Activated CD4-positive, alpha-beta T cell treated with anti-CD3 and anti-CD28 coated beads, Interleukin-2, amount 50 U/mL, for 24 hours (primary cell): ENCODE measurements around the gene CHCHD1.
"Not testable (repeated sequence)": the region's sequence is repeated elsewhere in the genome, so short reads cannot be mapped to it uniquely, and the experiment has no call there.

Experiments used
- DNase-seq, 2 donors: peaks; one replicate each; pipeline ENCODE4 v3.0.0-alpha.2; 2020; ENCODE audit warnings: low read depth in 1 of 2, low spot score in 1 of 2

CHCHD1 gene

DNA sequence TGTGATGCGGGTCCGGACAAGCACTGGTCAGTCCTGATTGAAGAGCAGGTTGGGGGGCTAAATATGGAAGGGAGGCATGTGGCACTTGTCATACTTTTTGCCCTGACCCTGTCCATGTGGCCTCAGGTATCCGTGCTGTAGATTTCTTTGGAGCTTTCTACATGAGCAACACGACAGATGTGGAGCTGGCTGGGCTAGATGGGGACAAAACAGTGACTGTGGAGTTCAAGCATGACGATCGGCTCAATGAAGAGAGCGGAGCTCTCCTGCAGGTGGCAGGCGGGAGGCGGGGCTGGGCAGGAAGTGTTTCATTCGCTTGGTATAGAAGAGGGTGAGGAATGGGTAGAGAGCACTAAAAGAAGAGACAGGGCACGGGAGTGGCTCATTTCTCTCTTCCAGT is 13.0 kb upstream of the CHCHD1 start:
- DNase-seq: peak; percentile 25

DNA sequence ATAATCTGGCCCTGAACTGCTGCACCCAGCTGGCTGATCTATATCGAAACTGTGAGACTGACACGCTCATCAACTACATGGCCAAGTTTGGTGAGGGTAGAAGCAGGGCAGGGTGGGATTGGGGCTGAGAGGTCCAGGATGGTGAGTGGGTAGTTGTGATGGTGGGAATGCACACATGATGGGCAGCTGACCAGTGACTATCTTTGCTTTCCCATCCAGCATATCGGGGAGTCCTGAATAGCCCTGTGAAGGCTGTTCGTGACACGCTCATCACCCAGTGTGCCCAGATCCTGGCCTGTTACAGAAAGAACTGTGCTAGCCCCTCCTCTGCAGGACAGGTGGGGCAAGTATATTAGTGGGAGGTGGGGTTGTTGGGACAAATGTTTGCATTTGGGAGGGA is 12.5 kb upstream of the CHCHD1 start:
- DNase-seq: no peak

DNA sequence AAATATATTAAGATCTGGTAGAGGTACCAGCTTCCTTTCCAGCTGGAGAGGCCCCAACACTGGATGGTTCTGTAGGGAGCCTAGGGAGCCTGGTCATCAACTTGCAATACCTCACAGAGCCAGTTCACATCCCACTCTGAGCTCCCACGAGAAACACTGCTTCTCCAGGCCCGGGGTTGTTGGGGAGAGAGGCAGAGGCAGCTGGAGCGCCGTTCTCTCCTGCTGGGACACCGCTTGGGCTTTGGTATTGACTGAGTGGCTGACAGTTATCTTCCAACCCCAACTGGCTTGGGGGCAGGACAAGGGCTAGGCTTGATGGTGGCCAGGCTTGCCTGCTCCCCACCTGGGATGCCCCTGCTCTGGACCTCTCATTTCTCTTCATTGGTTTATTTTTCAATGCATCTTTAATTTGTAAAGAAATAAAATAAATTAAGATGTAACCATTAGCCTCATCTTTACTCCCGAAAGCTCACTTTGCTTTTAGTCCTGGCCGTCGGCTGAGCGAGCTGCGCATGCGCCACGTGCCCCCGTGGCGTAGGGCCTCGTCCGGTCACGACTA is 10.0 kb upstream of the CHCHD1 start:
- DNase-seq: peak; percentile 52 to 55

DNA sequence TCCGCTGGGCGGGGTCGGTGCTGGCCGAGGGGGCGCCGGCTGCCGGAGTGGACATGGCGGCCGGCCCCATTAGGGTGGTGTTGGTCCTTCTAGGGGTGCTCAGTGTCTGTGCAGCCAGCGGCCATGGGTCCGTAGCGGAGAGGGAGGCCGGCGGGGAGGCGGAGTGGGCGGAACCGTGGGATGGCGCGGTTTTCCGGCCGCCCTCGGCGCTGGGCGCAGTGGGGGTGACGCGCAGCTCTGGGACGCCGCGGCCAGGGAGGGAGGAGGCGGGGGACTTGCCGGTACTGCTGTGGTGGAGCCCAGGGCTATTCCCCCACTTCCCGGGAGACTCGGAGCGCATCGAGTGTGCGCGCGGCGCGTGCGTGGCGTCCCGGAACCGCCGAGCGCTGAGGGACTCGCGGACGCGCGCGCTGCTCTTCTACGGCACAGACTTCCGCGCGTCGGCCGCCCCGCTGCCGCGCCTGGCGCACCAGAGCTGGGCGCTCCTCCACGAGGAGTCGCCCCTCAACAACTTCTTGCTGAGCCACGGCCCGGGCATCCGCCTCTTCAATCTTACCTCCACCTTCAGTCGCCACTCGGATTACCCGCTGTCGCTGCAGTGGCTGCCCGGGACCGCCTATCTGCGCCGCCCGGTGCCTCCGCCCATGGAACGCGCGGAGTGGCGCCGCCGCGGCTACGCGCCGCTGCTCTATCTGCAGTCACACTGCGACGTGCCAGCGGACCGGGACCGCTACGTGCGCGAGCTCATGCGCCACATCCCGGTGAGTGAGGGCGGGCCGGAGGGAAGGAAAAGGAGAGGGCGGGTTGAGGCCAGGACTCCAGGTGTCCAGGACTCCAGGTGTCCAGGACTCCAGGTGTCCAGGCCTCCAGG is 9.3 kb upstream of the CHCHD1 start:
- peak; percentile 56 to 62 for DNase-seq

DNA sequence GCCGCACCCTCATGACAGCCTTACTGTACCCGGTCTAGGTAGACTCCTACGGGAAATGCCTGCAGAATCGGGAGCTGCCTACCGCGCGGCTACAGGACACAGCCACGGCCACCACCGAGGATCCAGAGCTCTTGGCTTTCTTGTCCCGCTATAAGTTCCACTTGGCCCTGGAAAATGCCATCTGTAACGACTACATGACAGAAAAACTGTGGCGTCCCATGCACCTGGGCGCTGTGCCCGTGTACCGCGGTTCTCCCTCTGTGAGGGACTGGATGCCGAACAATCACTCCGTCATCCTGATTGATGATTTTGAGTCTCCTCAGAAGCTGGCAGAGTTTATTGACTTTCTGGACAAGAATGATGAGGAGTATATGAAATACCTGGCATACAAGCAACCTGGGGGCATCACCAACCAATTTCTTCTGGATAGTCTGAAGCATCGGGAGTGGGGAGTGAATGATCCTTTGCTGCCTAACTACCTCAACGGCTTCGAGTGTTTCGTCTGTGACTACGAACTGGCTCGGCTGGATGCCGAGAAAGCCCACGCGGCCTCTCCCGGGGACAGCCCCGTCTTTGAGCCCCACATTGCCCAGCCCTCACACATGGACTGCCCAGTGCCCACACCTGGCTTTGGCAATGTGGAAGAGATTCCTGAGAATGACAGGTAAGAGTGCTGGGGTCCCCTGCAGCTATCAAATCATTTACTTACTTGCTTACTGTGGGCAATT is 8.5 kb upstream of the CHCHD1 start:
- peak in 1 of 2 donors; percentile 23 for DNase-seq

DNA sequence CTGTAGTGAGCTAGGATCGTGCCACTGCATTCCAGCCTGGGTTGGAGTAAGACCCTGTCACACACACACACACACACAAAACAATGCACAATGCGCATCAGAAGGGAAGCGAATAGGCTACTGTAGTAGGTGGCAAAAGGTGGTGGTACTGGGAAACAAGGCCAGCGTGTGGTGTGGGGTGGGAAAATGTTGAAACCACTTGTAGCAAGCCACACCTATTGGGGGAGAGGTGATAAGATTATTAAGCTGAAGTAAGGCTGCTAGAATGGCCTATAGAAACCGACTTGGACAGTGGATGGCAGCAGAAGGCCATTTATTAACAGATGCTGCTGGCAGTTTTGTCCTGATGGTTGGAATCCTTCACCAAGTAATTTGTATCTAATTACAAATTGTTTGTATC is 7.2 kb upstream of the CHCHD1 start:
- DNase-seq: no peak

DNA sequence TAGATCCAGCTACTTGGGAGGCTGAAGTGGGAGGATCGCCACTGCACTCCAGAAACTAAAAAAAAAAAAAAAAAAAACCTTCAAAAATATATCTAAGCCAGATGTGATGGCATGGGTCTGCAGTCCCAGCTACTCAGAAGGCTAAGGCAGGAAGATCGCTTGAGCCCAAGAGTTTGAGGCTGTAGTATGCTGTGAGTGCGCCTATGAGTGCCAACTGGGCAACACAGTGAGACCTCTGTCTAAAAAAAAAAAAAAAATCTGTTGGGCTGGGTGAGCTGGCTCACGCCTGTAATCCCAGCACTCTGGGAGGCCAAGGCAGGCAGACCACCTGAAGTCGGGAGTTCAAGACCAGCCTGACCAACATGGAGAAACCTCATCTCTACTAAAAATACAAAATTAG is 2.8 kb upstream of the CHCHD1 start:
- DNase-seq: no peak

DNA sequence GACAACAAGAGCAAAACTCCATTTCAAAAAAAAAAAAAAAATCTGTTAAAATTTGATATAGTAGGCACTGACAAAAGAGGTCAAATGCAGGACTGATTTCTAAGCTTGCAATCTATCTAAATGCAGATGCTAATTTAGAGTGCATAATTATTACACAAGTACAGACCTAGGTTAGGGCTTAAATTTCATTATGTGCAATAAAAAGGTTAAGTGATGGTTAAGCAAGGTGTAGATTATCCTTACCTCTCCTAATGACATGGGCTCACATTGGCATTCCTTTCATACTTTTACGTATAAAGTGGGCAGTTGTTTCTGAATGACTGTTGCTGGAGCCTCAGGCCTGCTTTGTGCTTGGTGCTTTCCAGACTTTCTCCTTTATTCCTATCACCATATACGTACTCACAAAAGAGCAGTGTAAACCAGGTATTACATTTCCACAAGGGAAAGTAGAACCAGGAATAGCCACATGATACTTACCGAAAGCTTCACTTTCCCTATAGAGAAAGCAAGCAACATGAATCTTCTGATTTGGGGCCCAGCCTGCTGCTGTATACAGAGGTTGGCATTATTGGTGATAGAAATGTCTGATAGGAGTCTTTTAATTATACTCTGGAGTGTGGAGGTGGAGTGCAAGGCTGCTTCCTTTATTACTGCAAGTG is 2.2 kb upstream of the CHCHD1 start:
- DNase-seq: no peak

DNA sequence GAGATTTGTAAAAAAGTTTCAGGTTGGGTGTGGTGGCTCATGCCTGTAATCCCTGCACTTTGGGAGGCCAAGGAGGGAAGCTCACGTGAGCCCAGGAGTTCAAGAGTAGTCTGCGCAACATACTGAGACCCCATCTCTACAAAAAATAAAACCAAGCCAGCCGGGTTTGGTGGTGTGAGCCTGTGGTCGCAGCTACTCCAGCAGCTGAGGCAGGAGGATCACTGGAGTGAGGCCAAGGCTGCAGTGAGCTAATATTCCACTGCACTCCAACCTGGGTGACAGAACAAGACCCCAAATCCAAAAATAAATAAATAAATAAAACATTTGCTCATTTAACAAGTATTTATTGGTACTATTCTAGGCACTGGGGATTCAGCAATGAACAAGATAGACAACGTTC is 1.5 kb upstream of the CHCHD1 start:
- DNase-seq: no peak

DNA sequence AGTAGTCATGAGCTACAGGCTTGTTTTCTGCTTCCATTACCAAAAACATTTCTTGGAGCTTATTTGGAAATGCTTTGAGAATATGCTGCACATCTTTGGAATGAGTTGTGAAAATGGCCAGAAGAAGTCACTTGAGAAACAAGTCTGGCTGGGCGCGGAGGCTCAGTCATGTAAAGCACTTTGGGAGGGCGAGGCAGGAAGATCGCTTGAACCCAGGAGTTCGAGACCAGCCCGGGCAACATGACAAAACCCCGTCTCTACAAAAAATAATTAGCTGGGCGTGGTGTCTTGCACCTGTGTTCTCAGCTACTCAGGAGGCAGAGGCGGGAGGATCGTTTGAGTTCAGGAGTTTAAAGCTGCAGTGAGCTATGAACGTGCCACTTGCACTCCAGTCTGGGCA is 882 bp upstream of the CHCHD1 start:
- no peak for DNase-seq

DNA sequence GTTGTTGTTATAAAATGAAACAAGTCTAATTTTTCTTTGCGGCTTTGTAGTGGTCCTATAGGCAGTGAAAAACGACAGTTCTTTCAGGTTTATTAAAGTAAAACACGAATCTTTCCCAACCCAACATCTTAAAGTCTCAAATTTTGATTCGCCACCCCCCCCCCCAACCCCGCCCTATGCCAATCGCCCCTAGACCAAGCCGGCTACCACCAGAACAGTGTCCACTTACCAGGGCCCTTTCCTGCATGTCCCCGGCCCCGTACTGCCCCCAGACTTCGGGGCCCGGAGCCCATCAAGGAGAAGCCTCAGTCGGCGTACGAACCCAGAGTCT is 335 bp upstream of the CHCHD1 start:
- no peak for DNase-seq

DNA sequence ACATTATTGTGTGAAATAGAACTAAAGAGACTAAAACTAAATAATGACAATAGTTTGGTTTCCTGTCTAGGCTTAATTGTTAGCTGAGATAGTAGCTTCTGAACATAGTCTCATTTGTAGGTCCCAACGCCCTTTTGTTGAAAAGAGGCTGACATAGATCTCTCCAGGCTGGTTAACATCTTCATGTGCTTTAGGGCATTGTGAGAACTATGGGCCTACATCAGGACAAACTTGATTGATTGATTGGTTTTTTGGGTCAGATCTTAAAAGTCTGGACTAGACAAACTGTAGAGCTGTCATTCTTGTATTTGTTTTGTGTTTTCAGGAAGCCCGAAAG is 869 bp downstream of the CHCHD1 start:
- DNase-seq: no peak

DNA sequence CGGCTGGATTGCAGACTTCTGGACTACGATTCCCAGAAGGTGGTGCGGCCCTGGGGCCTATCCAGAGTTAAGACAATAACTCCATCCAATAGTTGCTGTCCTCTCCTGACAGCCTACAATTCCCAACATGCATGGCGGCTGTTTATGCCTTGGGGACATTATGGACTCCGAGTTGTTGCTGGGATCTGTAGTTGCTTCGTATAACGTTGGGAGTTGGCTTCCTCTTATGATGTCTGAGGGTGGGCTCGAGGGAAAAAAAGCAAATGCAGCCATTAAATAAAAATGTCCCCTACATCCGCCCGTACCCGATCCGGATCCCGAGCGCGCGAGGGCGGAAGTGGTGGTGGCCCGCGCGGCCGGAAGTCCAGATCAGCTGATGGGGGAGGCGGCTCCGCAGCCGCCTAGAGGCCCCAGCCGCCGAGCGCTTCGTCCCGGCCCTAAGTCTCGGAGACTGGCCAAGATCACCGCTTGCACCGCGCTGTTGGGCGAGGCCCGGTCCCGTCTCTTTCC is 3.4 kb downstream of the CHCHD1 start, which contains the start of gene ZSWIM8:
Gene ZSWIM8 (plus strand): TSS at position 396 of the 510 bp plus-strand sequence. CDS start 273 bp downstream, outside the sequence.
- peak; percentile 73 to 80 for DNase-seq

DNA sequence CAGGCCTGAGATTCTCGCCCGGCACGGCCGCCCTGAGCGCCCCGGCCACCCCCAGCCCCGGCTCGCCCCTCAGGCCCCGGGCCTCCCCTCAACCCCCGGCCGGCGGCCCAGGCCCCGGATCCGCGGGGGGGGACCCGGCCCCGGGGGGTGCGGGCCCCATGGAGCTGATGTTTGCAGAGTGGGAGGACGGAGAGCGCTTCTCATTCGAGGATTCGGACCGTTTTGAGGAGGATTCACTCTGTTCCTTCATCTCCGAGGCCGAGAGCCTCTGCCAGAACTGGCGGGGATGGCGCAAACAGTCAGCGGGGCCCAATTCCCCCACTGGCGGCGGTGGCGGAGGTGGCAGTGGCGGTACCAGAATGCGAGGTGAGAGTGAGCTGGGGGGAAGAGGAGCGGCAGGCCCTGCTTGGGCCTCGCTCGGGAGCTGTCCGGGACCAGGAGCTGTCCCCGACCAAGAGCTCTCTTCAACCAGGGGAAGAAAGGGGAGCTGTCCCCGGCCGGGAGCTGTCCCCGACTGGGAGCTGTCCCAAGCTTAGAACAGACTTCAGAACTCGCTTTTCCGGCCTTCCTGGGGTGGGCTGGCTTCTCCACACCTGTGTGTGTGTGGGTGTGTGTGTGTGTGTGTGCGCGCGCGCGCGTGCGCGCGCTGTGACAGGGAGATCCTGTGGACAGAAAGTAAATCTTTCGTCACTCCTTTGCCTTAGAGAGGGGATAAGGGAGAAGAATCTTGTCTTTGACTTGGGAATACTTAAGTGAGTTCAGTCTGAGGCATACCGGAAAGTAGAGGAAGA is 4.1 kb downstream of the CHCHD1 start:
- no peak for DNase-seq

DNA sequence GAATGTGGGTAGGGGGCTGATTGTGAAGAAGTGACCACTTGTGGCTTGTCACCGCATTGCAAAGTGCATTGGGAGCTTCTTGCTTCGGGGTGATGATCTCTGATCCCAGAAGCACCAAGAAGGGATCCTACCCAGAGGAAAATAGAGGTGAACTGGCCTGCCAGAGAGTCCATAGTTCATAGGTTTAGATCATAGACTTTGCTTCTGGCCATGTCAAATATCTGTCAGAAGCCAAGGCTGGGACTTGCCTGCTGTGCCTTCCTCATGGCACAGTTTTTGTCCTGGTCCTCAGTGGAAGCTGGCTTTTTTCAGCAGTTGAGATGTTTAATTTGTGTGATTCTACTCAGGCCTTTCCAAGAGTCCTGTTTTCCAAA is 4.7 kb downstream of the CHCHD1 start:
- DNase-seq: no peak

DNA sequence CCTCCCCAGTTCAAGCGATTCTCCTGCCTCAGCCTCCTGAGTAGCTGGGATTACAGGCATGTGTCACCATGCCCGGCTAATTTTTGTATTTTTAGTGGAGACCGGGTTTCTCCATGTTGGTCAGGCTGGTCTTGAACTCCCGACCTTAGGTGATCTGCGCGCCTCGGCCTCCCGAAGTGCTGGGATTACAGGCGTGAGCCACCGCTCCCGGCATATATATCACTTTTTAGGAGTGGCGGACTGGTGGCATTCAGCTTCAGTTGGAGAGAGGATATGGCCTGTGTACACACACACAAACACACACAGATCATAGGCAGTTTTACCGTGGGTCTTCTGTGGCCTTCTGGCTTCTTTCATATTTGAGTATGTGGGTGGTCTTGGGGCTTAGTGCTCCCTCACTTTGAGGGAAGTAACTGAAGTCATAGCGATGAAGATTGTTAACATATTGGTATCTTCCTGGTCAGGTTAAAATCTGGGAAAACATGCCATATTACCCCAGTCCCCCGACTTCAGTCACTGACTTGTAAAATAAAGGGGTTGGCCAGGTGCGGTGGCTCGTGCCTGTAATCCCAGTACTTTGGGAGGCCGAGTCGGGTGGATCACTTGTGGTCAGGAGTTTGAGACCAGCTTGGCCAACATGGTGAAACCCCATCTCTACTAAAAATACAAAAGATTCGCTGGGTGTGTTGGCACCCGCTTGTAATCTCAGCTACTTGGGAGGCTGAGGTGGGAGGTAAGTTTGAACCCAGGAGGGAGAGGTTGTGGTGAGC is 5.4 kb downstream of the CHCHD1 start:
- DNase-seq: not testable (repeated sequence)

DNA sequence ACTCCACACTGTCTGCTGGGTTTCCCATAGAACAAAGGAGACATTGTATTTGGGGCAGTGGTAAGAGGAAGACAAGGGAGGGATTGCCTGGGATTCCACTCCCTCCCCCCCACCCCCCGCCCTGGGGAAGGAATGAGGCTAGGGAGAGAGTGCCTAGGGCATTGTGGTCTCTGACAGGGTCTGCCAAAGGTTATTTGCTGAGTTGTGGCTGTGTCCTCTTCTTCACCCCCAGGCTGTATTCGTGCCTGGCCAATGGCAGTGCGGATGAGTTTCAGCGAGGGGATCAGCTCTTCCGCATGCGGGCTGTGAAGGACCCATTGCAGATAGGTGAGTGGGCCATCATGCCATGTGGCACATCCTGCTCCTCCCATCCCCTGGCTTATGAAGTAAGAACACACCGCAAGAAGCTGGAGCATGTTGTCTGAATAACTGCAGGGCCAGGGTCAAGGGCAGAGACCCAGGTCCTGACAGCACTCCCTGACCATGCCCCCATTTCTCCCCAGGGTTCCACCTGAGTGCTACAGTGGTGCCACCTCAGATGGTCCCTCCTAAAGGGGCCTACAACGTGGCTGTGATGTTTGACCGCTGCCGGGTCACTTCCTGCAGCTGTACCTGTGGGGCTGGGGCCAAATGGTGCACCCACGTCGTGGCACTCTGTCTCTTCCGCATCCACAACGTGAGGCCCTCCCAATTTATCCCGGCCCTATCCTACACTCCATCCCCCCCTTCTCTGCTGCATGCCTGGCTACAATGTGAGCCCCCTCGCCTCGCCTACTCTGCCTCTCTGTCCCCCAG is 7.2 kb downstream of the CHCHD1 start:
- no peak for DNase-seq

DNA sequence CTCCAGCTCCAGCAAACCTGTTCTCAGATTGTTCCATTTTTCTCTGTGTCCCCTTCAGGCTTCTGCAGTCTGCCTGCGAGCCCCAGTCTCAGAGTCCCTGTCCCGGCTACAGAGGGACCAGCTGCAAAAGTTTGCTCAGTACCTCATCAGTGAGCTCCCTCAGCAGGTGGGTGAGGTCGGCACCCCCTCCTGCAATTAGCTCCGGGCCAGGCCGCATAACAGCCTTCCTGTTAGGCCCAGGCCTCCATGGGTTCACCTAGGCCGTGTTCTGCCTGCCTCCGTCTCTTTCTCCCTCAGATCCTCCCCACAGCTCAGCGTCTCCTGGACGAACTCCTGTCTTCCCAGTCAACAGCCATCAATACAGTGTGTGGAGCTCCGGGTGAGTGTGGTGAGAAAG is 7.8 kb downstream of the CHCHD1 start:
- no peak for DNase-seq

DNA sequence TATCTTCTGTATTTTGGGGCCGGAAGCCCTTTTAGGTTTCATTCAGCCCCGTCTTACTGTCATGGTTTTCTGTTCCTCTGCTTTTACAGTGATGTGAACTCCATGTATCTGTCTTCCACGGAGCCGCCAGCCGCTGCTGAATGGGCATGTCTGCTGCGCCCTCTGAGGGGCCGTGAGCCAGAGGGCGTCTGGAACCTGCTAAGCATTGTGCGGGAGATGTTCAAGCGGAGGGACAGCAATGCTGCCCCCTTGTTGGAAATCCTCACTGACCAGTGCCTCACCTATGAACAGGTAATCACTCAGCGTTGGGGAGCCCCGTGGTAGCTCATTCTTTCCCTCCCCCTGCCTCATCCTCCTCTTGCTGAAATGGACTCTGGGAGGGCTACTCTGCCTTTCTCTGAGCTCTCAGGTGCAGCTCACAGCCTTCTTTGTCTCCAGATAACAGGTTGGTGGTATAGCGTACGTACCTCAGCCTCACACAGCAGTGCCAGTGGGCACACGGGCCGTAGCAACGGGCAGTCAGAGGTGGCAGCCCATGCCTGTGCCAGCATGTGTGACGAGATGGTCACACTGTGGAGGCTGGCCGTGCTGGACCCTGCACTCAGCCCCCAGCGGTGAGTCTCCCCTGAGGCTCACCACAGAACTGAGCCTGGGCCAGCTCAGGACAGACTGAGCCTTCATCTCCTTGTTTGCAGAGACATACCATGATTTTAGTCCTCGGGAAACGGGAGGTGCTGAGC is 9.2 kb downstream of the CHCHD1 start:
- no peak for DNase-seq
